LNCAP (cell line): ENCODE measurements around the gene CGB2.

Source experiments
- TF ChIP-seq, protein P1 (sequence below): fragments of 450-650 bp; IDR thresholded peaks from 2 replicates; pipeline ENCODE4 v1.5.1; 2017; ENCODE audit warnings: mild to moderate bottlenecking

CGB2 gene

DNA sequence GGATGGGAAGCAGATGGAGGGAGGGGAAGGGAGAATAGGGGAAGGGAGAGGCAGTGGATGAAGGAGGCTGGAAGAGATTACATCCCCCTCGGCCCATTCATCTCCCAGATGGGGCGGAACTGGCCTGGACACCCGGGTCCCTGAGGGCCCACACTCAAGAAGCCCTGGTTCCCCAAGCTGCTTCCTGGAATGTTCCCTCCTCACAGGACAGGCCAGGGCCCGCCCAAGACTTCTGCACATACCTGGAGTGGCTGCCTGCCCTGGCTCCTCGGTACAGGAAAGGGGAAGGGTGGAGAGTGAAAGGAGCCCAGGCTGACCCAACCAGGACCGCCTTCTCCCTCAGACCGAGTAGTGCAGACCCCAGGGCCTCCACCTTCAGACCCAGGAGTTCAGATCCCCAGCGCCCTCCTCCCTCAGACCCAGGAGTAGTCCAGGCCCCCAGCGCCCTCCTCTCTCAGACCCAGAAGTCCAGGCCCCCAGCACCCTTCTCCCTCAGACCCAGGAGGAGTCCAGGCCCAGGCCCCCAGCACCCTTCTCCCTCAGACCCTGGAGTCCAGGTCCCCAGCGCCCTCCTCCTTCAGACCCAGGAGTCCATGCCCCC lies 32.4 kb downstream of the CGB2 start:
- TF ChIP-seq, protein P1, sequence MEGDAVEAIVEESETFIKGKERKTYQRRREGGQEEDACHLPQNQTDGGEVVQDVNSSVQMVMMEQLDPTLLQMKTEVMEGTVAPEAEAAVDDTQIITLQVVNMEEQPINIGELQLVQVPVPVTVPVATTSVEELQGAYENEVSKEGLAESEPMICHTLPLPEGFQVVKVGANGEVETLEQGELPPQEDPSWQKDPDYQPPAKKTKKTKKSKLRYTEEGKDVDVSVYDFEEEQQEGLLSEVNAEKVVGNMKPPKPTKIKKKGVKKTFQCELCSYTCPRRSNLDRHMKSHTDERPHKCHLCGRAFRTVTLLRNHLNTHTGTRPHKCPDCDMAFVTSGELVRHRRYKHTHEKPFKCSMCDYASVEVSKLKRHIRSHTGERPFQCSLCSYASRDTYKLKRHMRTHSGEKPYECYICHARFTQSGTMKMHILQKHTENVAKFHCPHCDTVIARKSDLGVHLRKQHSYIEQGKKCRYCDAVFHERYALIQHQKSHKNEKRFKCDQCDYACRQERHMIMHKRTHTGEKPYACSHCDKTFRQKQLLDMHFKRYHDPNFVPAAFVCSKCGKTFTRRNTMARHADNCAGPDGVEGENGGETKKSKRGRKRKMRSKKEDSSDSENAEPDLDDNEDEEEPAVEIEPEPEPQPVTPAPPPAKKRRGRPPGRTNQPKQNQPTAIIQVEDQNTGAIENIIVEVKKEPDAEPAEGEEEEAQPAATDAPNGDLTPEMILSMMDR: no peak

DNA sequence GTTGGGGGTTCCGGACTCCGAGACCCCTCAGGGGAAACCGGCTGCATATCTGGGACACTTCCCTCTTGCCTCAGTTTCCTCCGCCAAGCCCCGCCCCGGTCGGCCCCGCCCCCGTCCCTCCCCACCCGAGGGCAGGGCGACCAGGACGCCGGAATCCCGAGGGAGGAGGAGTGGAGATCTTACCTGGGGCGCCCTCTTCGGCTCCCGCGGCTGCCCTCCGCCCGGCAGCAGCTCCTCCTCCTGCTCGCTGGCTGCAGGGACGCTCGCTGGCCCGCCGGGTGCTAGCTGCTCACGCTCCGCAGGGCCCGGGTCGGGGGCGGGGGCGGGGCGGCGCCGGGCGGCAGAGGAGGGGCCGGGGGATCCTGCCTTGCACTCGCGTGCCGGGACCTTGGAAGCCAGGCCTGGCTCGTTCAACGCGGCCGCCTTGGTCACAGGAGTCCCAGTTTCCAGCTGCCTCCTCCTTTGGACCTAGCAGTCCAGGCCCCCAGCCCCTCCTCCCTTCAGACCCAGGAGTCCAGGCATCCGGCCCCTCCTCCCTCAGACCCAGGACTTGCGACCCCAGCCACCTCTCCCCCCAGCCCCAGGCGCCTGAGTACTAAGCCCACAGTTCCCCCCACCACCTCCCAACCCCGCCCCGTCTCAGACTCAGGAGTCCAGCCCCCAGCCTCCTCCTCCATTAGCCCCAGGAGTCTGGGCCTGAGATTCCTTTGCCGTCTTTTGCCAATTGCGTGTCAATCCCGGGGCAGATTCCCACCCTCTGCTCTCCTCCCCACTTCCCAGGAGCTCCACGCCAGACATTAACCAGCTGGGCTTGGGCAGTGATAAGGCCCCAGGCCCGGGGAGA lies 33.3 kb downstream of the CGB2 start, which contains the start of gene NTF4:
Gene NTF4, minus strand, starts transcription at position 51 of the 844 bp plus-strand sequence. CDS start 2,821 bp downstream, outside the sequence.
- TF ChIP-seq, protein P1: no peak

DNA sequence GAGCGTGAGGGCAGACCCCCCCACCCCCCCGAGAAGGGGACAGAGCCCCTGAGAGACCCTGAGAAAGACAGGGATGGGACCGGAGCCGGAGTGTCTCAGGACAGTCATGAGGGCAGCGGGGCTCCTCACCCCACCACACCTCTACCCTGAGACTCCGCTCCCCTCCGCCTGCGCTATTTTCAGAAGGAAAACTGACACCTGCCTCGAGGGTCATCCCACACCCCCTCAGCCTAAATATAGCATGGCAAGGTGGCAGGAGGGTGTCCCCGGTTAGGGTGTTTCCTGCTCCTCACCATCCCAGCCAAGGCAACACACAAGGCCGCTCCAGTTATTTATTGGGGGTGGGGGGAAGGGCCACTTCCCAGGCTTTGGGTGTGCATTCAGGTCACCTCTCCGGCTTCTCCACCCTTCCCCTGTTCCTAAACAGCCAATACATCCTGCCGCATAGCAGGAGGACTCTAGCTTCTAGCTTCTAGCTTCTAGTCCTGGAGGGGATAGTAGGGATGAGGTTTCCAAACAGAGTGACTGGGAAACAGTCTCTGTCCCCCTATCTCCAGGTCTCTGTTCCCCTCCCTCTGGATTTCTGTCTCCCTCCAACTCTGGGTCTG lies 34.3 kb downstream of the CGB2 start:
- TF ChIP-seq, protein P1: no peak

DNA sequence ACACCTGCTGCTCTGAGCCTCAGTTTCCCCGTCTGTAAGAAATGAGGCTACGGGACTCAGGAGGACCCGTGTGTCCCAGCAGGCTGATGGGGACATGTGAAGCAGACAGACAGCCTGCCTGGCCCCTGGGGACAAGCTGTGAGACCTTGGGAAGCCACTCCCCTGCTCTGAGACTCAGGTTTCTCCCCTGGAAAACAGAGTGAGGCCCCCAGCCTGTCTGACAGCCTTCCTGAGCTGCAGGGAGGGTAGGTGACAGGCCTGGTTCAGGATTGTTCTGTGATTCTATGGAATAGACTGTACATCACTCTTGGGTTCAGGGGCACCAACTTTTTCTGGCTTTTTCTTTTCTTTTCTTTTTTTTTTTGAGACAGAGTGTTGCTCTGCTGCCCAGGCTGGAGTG lies 35.9 kb downstream of the CGB2 start:
- TF ChIP-seq, protein P1: no peak

DNA sequence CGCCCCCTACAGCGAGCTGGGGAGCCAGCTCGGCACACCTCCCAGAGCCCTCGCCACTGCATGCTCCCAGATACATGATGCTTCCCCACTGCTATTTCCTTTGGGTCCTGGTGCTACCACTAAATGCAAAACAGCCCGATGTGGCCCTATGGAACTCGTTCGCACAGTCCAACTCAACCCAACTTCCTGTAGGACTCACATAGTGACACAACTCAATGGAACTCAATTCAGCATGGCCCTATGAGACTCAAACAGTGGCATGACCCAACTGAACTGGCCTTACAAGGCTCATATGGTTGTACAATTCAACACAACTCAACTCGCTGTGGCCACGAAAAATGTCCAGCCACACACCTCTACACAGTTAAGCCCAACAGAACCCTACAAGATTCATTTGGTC lies 37.3 kb downstream of the CGB2 start:
- TF ChIP-seq, protein P1: no peak

DNA sequence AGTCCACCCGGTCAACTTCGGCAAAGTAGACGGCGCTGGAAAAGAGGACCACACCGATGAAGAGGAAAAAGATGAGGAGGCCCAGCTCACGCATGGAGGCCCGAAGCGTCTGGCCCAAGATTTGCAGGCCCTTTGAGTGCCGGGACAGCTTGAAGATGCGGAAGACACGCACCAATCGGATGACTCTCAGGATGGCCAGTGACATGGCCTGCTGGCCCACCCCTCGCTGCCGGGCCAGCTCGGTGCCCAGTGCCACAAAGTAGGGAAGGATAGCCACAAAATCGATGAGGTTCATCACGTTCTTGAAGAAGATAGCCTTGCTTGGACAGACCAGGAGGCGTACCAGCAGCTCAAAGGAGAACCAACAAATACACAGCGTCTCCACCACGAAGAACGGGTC lies 38.7 kb downstream of the CGB2 start:
- TF ChIP-seq, protein P1: no peak

DNA sequence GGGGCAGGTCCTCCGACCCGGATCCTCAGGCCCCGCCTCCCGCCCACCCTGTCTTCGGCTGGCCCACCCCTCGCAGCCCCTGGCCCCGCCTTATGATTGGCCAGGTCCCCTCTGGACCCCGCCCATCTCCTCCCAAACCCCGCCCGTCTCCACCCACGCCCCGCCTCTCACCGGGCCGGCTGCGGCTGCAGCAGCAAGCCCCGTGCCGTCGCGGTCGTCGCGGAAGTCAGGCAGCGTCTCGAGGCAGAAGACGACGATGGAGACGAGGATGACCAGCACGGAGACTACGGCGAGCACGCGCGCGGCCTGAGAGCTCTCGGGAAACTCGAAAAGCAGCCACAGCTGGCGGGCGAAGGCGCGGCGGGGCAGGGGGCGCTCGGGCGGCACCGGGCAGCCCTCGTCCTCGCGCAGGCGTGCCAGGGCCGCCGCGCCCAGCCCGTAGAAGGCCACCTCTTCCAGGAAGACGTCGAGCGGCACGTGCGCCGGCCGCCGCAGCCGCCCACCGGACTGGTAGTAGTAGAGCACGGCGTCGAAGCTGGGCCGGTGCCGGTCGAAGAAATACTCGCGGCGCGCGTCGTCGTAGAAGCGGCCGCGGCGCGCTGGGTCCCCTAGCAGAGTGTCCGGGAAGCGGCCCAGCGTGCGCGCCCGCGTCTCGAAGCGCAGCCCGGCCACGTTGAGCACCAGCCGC lies 40.3 kb downstream of the CGB2 start:
- TF ChIP-seq, protein P1: no peak
